Measurements from ENCODE around the gene LEMD3. TPM values are rescaled to one million over a fixed set of nuclear protein-coding genes. Genes with fewer than 3 reads are reported as not detected.

The LEMD3 gene
- total RNA-seq, 1 experiment from 2014 or later: 46.8 TPM

DNA sequence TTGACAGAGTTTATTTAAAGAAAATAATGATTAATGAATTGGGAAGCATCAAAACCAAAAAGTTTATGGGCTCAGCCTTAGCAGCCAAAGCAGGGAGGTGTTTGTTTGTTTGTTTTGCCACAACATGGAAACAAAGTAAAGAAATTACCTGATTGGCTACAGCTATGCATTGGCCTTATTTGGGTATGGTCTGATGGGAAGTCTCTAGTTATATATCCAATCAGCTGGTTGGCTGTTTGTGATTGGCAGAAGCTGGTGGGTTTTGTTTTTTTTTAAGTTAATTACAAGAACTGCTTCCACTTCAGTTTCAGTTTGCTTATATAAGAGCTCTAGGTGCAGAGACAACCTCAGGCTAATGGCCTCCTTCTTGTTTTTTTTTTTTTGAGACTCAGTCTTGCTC, 4.6 kb upstream of the LEMD3 start:
- Mint-ChIP-seq H3K9me3 (ENCODE audit: low read depth, unreplicated experiment) (no peaks in the 10 kb centered on the region), H3K27me3 (ENCODE audit: unreplicated experiment) (peaks cover 9% of the 10 kb centered on the region), H3K36me3 (ENCODE audit: insufficient read depth, unreplicated experiment) (peaks cover 11% of the 10 kb centered on the region), H3K4me3 (ENCODE audit: low read depth, unreplicated experiment) (no peak overlapping the region), H3K4me1 (ENCODE audit: low read depth, unreplicated experiment) (no peaks in the 10 kb centered on the region), H3K27ac (ENCODE audit: unreplicated experiment) (no peak overlapping the region)
- intact Hi-C loops (cut with micrococcal nuclease; ENCODE audit: unreplicated experiment): no loop called here
- BruUV-seq (replicated peaks): no TSS peak
- no peak for DNase-seq
- CTCF ChIA-PET: no interaction called here
- TF ChIP-seq, protein P1, sequence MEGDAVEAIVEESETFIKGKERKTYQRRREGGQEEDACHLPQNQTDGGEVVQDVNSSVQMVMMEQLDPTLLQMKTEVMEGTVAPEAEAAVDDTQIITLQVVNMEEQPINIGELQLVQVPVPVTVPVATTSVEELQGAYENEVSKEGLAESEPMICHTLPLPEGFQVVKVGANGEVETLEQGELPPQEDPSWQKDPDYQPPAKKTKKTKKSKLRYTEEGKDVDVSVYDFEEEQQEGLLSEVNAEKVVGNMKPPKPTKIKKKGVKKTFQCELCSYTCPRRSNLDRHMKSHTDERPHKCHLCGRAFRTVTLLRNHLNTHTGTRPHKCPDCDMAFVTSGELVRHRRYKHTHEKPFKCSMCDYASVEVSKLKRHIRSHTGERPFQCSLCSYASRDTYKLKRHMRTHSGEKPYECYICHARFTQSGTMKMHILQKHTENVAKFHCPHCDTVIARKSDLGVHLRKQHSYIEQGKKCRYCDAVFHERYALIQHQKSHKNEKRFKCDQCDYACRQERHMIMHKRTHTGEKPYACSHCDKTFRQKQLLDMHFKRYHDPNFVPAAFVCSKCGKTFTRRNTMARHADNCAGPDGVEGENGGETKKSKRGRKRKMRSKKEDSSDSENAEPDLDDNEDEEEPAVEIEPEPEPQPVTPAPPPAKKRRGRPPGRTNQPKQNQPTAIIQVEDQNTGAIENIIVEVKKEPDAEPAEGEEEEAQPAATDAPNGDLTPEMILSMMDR (IDR thresholded peaks at IDR 0.05; ENCODE audit: unreplicated experiment): no peak

DNA sequence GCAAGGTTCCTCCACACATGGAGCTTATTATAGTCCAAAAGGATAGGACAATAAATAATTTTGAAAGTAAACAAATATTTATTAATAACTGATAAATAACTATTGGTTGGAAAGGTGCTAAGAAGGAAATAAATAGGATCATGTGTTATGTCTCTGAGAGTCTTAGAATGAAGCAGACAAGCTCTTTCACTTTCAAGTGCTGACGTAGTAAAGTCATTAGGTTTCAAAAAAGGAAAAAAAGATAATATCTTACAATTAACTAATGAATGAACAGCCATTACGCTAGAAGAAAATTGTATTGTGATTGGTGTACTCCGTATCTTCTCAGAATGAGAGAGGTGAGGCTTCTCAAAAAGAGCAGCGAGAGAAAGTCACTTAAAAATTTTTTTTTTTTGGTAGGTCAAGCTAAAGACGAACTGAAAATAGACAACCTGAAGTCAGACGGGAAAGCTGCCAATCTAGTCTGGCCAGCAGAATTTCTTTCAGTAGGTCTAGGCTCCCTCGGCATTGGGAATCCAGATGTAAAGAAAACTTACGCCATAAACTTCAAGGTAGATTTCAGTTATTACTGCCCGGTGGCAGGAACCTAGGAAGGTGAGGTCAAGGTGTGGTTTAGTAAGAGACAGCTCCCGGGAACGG, 583 bp upstream of the LEMD3 start:
- peaks cover 29% of the 10 kb centered on the region for H3K36me3 Mint-ChIP-seq (ENCODE audit: insufficient read depth, unreplicated experiment)
- peak overlapping the region; percentile 98 for H3K27ac Mint-ChIP-seq (ENCODE audit: unreplicated experiment)
- BruUV-seq (replicated peaks): TSS peak; percentile 94
- peak overlapping the region; percentile 91 for H3K4me3 Mint-ChIP-seq (ENCODE audit: low read depth, unreplicated experiment)
- DNase-seq: no peak
- TF ChIP-seq, protein P1 (IDR thresholded peaks at IDR 0.05; ENCODE audit: unreplicated experiment): no peak
- no peaks in the 10 kb centered on the region for H3K27me3 Mint-ChIP-seq (ENCODE audit: unreplicated experiment)
- H3K4me1 Mint-ChIP-seq (ENCODE audit: low read depth, unreplicated experiment): peaks cover 10% of the 10 kb centered on the region
- intact Hi-C loops (cut with micrococcal nuclease; ENCODE audit: unreplicated experiment): loop anchor here (1.0 kb wide), 1 partner anchor 64 kb away; no protein-coding TSS in a partner anchor
- no peaks in the 10 kb centered on the region for H3K9me3 Mint-ChIP-seq (ENCODE audit: low read depth, unreplicated experiment)
- CTCF ChIA-PET: interaction anchor here (0.6 to 1.5 kb wide), 7 partner anchors 9 to 730 kb away, joined by 3 to 8 read pairs (median 3); no protein-coding TSS in a partner anchor

DNA sequence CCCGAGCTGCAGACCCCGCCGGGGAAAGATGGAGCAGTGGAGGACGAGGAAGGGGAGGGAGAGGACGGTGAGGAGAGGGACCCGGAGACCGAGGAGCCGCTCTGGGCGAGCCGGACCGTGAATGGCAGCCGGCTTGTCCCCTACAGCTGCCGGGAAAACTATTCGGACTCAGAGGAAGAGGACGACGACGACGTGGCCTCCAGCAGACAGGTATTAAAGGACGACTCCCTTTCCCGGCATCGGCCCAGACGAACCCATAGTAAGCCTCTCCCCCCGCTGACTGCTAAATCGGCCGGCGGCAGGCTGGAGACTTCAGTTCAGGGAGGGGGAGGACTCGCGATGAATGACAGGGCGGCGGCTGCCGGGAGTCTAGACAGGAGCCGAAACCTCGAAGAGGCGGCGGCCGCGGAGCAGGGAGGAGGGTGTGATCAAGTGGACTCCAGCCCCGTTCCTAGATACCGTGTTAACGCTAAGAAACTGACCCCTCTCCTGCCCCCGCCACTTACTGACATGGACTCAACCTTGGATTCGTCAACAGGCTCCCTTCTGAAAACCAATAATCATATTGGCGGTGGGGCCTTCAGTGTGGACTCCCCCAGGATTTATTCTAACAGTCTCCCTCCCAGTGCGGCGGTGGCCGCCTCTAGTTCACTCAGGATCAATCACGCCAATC, 962 bp downstream of the LEMD3 start:
- Mint-ChIP-seq H3K36me3 (ENCODE audit: insufficient read depth, unreplicated experiment) (peaks cover 29% of the 10 kb centered on the region), H3K27me3 (ENCODE audit: unreplicated experiment) (no peaks in the 10 kb centered on the region), H3K4me1 (ENCODE audit: low read depth, unreplicated experiment) (peaks cover 10% of the 10 kb centered on the region), H3K27ac (ENCODE audit: unreplicated experiment) (peak overlapping the region; percentile 98), H3K4me3 (ENCODE audit: low read depth, unreplicated experiment) (peak overlapping the region; percentile 91), H3K9me3 (ENCODE audit: low read depth, unreplicated experiment) (no peaks in the 10 kb centered on the region)
- intact Hi-C loops (cut with micrococcal nuclease; ENCODE audit: unreplicated experiment): no loop called here
- no TSS peak for BruUV-seq (replicated peaks)
- TF ChIP-seq, protein P1 (IDR thresholded peaks at IDR 0.05; ENCODE audit: unreplicated experiment): no peak
- CTCF ChIA-PET: interaction anchor here (1.5 kb wide), 1 partner anchor 8 kb away, joined by 7 read pairs; no protein-coding TSS in a partner anchor
- DNase-seq: peak; percentile 66

DNA sequence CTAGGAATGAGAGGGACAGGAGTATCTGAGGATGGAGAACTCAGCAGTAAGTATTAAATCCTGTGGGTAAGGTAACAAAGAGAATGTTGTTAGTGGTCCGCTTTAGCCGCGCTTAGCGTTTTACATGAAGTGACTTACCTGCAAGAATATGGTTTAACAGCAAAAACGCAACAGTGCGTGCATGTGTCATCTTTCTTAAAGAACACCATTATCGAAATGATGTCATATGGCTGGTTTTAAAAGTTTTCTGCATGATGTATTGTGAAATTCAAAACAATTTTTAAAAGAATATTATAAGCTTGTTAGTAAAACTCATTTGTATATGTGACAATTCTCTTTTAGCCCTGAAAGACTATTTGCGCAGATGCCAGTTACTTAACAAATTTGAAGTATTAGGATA, 1.7 kb downstream of the LEMD3 start:
- peak overlapping the region; percentile 91 for H3K4me3 Mint-ChIP-seq (ENCODE audit: low read depth, unreplicated experiment)
- H3K27ac Mint-ChIP-seq (ENCODE audit: unreplicated experiment): peak overlapping the region; percentile 98
- peaks cover 10% of the 10 kb centered on the region for H3K4me1 Mint-ChIP-seq (ENCODE audit: low read depth, unreplicated experiment)
- H3K9me3 Mint-ChIP-seq (ENCODE audit: low read depth, unreplicated experiment): no peaks in the 10 kb centered on the region
- DNase-seq: no peak
- intact Hi-C loops (cut with micrococcal nuclease; ENCODE audit: unreplicated experiment): no loop called here
- TSS peak; percentile 47 for BruUV-seq (replicated peaks)
- TF ChIP-seq, protein P1 (IDR thresholded peaks at IDR 0.05; ENCODE audit: unreplicated experiment): no peak
- CTCF ChIA-PET: no interaction called here
- H3K36me3 Mint-ChIP-seq (ENCODE audit: insufficient read depth, unreplicated experiment): peaks cover 29% of the 10 kb centered on the region
- H3K27me3 Mint-ChIP-seq (ENCODE audit: unreplicated experiment): no peaks in the 10 kb centered on the region
